Glutamatergic neuron (in vitro differentiated cells): Measurements from ENCODE around the gene ARID1B. TPM values are rescaled to one million over a fixed set of nuclear protein-coding genes. Genes with fewer than 3 reads are reported as not detected.

Experiments used
- DNase-seq: peaks from one replicate; pipeline ENCODE4 v3.0.0; 2022
- H3K27ac Mint-ChIP-seq: one replicate; pipeline ENCODE4 v1.8.0; 2020; ENCODE audit warnings: mild to moderate bottlenecking, mixed read lengths, inconsistent platforms; ENCODE audit not compliant: unreplicated experiment
- H3K27me3 Mint-ChIP-seq: one replicate; pipeline ENCODE4 v1.8.0; 2020; ENCODE audit warnings: mild to moderate bottlenecking, moderate library complexity, mixed read lengths, inconsistent platforms; ENCODE audit not compliant: unreplicated experiment
- H3K36me3 Mint-ChIP-seq: one replicate; pipeline ENCODE4 v1.8.0; 2020; ENCODE audit warnings: mild to moderate bottlenecking, mixed read lengths, inconsistent platforms; ENCODE audit not compliant: unreplicated experiment
- H3K4me1 Mint-ChIP-seq: one replicate; pipeline ENCODE4 v1.8.0; 2020; ENCODE audit warnings: mild to moderate bottlenecking, low read depth, mixed read lengths, inconsistent platforms; ENCODE audit not compliant: unreplicated experiment
- H3K4me3 Mint-ChIP-seq: one replicate; pipeline ENCODE4 v1.8.0; 2020; ENCODE audit warnings: mild to moderate bottlenecking, mixed read lengths, inconsistent platforms; ENCODE audit not compliant: unreplicated experiment
- H3K9me3 Mint-ChIP-seq: one replicate; pipeline ENCODE4 v1.8.0; 2020; ENCODE audit warnings: mild to moderate bottlenecking, moderate library complexity, mixed read lengths, inconsistent platforms; ENCODE audit not compliant: unreplicated experiment
- CTCF ChIP-seq: fragments of 200-600 bp; sonication (generic); IDR thresholded peaks from one replicate; pipeline ENCODE4 v1.5.0; 2021; ENCODE audit not compliant: partially characterized antibody, unreplicated experiment
- total RNA-seq: library from RNA; stranded (reverse); fragmentation: NEBNext Ultra II Directional; extraction: Animal tissue kit (Norgen Biotek cat#: 25700); gene quantifications from one replicate; pipeline ENCODE4 v1.2.1, GENCODE V29; 2021; ENCODE audit not compliant: unreplicated experiment

The ARID1B gene
- total RNA-seq, 1 donor from 2014 or later = 202 TPM

- DNase-seq = peak; percentile 70
- H3K36me3 Mint-ChIP-seq = no peaks in the 10 kb centered on the region
- H3K4me3 Mint-ChIP-seq = peak overlapping the region; percentile 7
- H3K27ac Mint-ChIP-seq = peak overlapping the region; percentile 95
- peaks cover 31% of the 10 kb centered on the region for H3K27me3 Mint-ChIP-seq
- H3K9me3 Mint-ChIP-seq = peaks cover 22% of the 10 kb centered on the region
- H3K4me1 Mint-ChIP-seq = peaks cover 48% of the 10 kb centered on the region
- TF ChIP-seq CTCF = no peak
Measured at GRCh38 chr6:157224951-157225574, 447.9 kb downstream of the ARID1B start.

- H3K36me3 Mint-ChIP-seq = no peaks in the 10 kb centered on the region
- peaks cover 51% of the 10 kb centered on the region for H3K4me1 Mint-ChIP-seq
- no peak for TF ChIP-seq CTCF
- peaks cover 31% of the 10 kb centered on the region for H3K27me3 Mint-ChIP-seq
- H3K4me3 Mint-ChIP-seq = peak overlapping the region; percentile 37
- peaks cover 22% of the 10 kb centered on the region for H3K9me3 Mint-ChIP-seq
- H3K27ac Mint-ChIP-seq = peak overlapping the region; percentile 76
- no peak for DNase-seq
Measured at GRCh38 chr6:157225575-157225995, 448.4 kb downstream of the ARID1B start.

- DNase-seq = no peak
- Mint-ChIP-seq H3K4me3 (peak overlapping the region; percentile 37), H3K36me3 (no peaks in the 10 kb centered on the region), H3K27ac (peak overlapping the region; percentile 76), H3K4me1 (peaks cover 53% of the 10 kb centered on the region), H3K9me3 (peaks cover 22% of the 10 kb centered on the region), H3K27me3 (peaks cover 31% of the 10 kb centered on the region)
- TF ChIP-seq CTCF = no peak
Measured at GRCh38 chr6:157226026-157226625, 448.9 kb downstream of the ARID1B start.

GRCh38 chr6:157226761-157227160 is 449.6 kb downstream of the ARID1B start:
- TF ChIP-seq CTCF = no peak
- Mint-ChIP-seq H3K4me1 (peaks cover 53% of the 10 kb centered on the region), H3K27ac (no peak overlapping the region), H3K9me3 (peaks cover 23% of the 10 kb centered on the region), H3K4me3 (no peak overlapping the region), H3K27me3 (peaks cover 32% of the 10 kb centered on the region), H3K36me3 (no peaks in the 10 kb centered on the region)
- no peak for DNase-seq
